ENCODE results near the gene RTN1.

- TF ChIP-seq GTF3C2 (IDR thresholded peaks at IDR 0.05; ENCODE audit: borderline replicate concordance, extremely low read depth, insufficient read length) (no peak), NR1H2 (CRISPR knock-in tag; IDR thresholded peaks at IDR 0.05) (no peak)
Measured at GRCh38 chr14:59595071-59595470, 275.5 kb downstream of the RTN1 start.

All from K562 (cell line).